HG02623 (cell line): ENCODE measurements around the gene ZNF416.

ENCODE experiments used
- ATAC-seq: cut with Tn5 transposase; IDR thresholded peaks from one replicate; pipeline ENCODE4 v1.9.1; 2021; ENCODE audit warnings: moderate library complexity; ENCODE audit not compliant: unreplicated experiment

Gene ZNF416

GRCh38 chr19:57578487-57579205 lies at the start of gene ZNF416:
Gene ZNF416 (minus strand): TSS chr19:57578911. CDS start chr19:57578704, 207 bp downstream.
- peak; percentile 93 for ATAC-seq

GRCh38 chr19:57623091-57623490 lies 44.4 kb upstream of the ZNF416 start:
- no peak for ATAC-seq

GRCh38 chr19:57620673-57621348 lies 42.1 kb upstream of the ZNF416 start:
- no peak for ATAC-seq

- no peak for ATAC-seq
Observed at GRCh38 chr19:57615346-57615745, 36.6 kb upstream of the ZNF416 start.

GRCh38 chr19:57613941-57614743 lies 35.4 kb upstream of the ZNF416 start, which contains the start of gene ZNF134:
Gene ZNF134 (plus strand): TSS chr19:57614242. CDS start chr19:57619469, 5,227 bp downstream.
- peak; percentile 92 for ATAC-seq

- no peak for ATAC-seq
Observed at GRCh38 chr19:57611113-57611512, 32.4 kb upstream of the ZNF416 start.

GRCh38 chr19:57606931-57607330 lies 28.2 kb upstream of the ZNF416 start:
- ATAC-seq, result no peak

- ATAC-seq, result peak; percentile 93
Observed at GRCh38 chr19:57599761-57600383, 21.2 kb upstream of the ZNF416 start, which contains the start of gene ZNF530. Gene ZNF530 (plus strand): TSS chr19:57599885. CDS start chr19:57604346, 4,461 bp downstream.

- no peak for ATAC-seq
Observed at GRCh38 chr19:57599377-57599760, 20.7 kb upstream of the ZNF416 start.

- no peak for ATAC-seq
Observed at GRCh38 chr19:57587529-57587928, 8.8 kb upstream of the ZNF416 start.

GRCh38 chr19:57583521-57584416 lies 5.1 kb upstream of the ZNF416 start, which contains the start of gene ZIK1:
Gene ZIK1 (plus strand): TSS chr19:57584145. CDS start chr19:57584357, 212 bp downstream.
- ATAC-seq, result peak; percentile 82

- no peak for ATAC-seq
Observed at GRCh38 chr19:57583104-57583520, 4.4 kb upstream of the ZNF416 start.

GRCh38 chr19:57576661-57577060 lies 2.0 kb downstream of the ZNF416 start:
- ATAC-seq, result no peak

- ATAC-seq, result no peak
Observed at GRCh38 chr19:57572415-57572947, 6.2 kb downstream of the ZNF416 start.

GRCh38 chr19:57570707-57571106 lies 8.0 kb downstream of the ZNF416 start:
- no peak for ATAC-seq

- ATAC-seq, result no peak
Observed at GRCh38 chr19:57566396-57567265, 12.1 kb downstream of the ZNF416 start.

GRCh38 chr19:57563547-57563946 lies 15.2 kb downstream of the ZNF416 start:
- no peak for ATAC-seq

GRCh38 chr19:57560049-57560491 lies 18.6 kb downstream of the ZNF416 start:
- ATAC-seq, result no peak
